Natural killer cell (primary cell): ENCODE data around the gene MPL. TPM values are rescaled to one million over a fixed set of nuclear protein-coding genes. Genes with fewer than 3 reads are reported as not detected.

Experiments
- ATAC-seq, 3 donors: fragments of 150-1000 bp in 2 of 3; fragments of 200-7000 bp in 1 of 3; cut with Tn5 transposase; 1 replicate in 1 of 3; 2 replicates in 2 of 3; pipeline ENCODE4 v1.10.0; 2021; ENCODE audit warnings: mild to moderate bottlenecking in 2 of 3, moderate library complexity in 2 of 3
- DNase-seq, 2 donors: peaks; one replicate each; pipeline versions ENCODE4 v3.0.0 to v3.0.0-alpha.2; 2013 to 2021; ENCODE audit warnings: mixed read lengths in 1 of 2
- H3K27ac ChIP-seq: one replicate; pipeline ENCODE4 v1.5.1; 2013; ENCODE audit warnings: mild to moderate bottlenecking, low read length
- H3K27me3 ChIP-seq: one replicate; pipeline ENCODE4 v1.6.1; 2013; ENCODE audit warnings: low read length; ENCODE audit not compliant: control insufficient read depth, insufficient read depth
- H3K36me3 ChIP-seq: one replicate; pipeline ENCODE4 v1.6.1; 2013; ENCODE audit warnings: low read length; ENCODE audit not compliant: control insufficient read depth, insufficient read depth
- H3K4me1 ChIP-seq: one replicate; pipeline ENCODE4 v1.6.1; 2013; ENCODE audit warnings: low read length; ENCODE audit not compliant: control insufficient read depth, insufficient read depth
- H3K4me3 ChIP-seq: one replicate; pipeline ENCODE4 v1.5.1; 2013; ENCODE audit warnings: low read length
- H3K9me3 ChIP-seq: one replicate; pipeline ENCODE4 v1.6.1; 2013; ENCODE audit warnings: low read length; ENCODE audit not compliant: control insufficient read depth, insufficient read depth
- H3K27ac Mint-ChIP-seq, 2 donors: one replicate each; pipeline ENCODE4 v1.8.0; 2022; ENCODE audit warnings: mild to moderate bottlenecking in 2 of 2, mixed read lengths in 2 of 2, moderate library complexity in 1 of 2
- H3K27me3 Mint-ChIP-seq, 2 donors: one replicate each; pipeline ENCODE4 v1.8.0; 2022; ENCODE audit warnings: low read depth in 2 of 2, mixed read lengths in 2 of 2
- H3K36me3 Mint-ChIP-seq: one replicate; pipeline ENCODE4 v1.8.0; 2022; ENCODE audit warnings: mixed read lengths
- H3K4me1 Mint-ChIP-seq, 2 donors: one replicate each; pipeline ENCODE4 v1.8.0; 2022; ENCODE audit warnings: mixed read lengths in 2 of 2
- H3K4me3 Mint-ChIP-seq: one replicate; pipeline ENCODE4 v1.8.0; 2022; ENCODE audit warnings: mild to moderate bottlenecking, moderate library complexity, mixed read lengths
- H3K9me3 Mint-ChIP-seq, 2 donors: one replicate each; pipeline ENCODE4 v1.8.0; 2022; ENCODE audit warnings: mixed read lengths in 2 of 2
- CTCF ChIP-seq: fragments of 200-600 bp; IDR thresholded peaks from one replicate; pipeline ENCODE4 v1.8.0; 2022; ENCODE audit warnings: antibody characterized with exemption
- WGBS: methylation state at CpG from one replicate; pipeline ENCODE4 v1.1.7; 2013; ENCODE audit warnings: missing lambda C conversion rate; ENCODE audit not compliant: insufficient coverage; 5-methylcytosine and 5-hydroxymethylcytosine counted together
- intact Hi-C: fragments of 100-400 bp; cut with micrococcal nuclease; formaldehyde crosslinking; loops from one replicate; pipeline ENCODE4 v1.14.2; 2022
- total RNA-seq, 4 donors: library from RNA; stranded (reverse); fragments of 120-200 nt in 1 of 4; gene quantifications; one replicate each; pipeline versions ENCODE4 v1.2.3 to v1.2.4, GENCODE V29; 2013 to 2022

Gene MPL
- total RNA-seq, 3 donors from 2014 or later (not counting 1 experiment from before 2014, with no cell fraction given): 0.43 to 1.7 (median 0.48) TPM

- H3K27me3 ChIP-seq: no peaks in the 10 kb centered on the region
- peaks cover 0 to 12% of the 10 kb centered on the region in 2 donors for H3K4me1 Mint-ChIP-seq
- no peak overlapping the region for H3K27ac ChIP-seq
- no peak for TF ChIP-seq CTCF
- H3K27ac Mint-ChIP-seq: no peak overlapping the region
- DNase-seq (no peak), ATAC-seq (no peak)
- 83% methylated on average over 3 of the region's 4 CpGs for WGBS
- H3K4me1 ChIP-seq: no peaks in the 10 kb centered on the region
- no peaks in the 10 kb centered on the region for H3K36me3 ChIP-seq
- H3K27me3 Mint-ChIP-seq: no peaks in the 10 kb centered on the region
- no peaks in the 10 kb centered on the region for H3K9me3 Mint-ChIP-seq
- H3K36me3 Mint-ChIP-seq: no peaks in the 10 kb centered on the region
- no peak overlapping the region for H3K4me3 Mint-ChIP-seq
- H3K4me3 ChIP-seq: no peak overlapping the region
- intact Hi-C loops: no loop called here
- H3K9me3 ChIP-seq: no peaks in the 10 kb centered on the region
Observed at GRCh38 chr1:43318831-43319230, 18.8 kb upstream of the MPL start.

GRCh38 chr1:43319288-43319687, 18.3 kb upstream of the MPL start:
- Histone ChIP-seq H3K9me3 (no peaks in the 10 kb centered on the region), H3K36me3 (no peaks in the 10 kb centered on the region), H3K4me1 (no peaks in the 10 kb centered on the region), H3K27ac (no peak overlapping the region), H3K4me3 (no peak overlapping the region), H3K27me3 (no peaks in the 10 kb centered on the region)
- Mint-ChIP-seq H3K36me3 (no peaks in the 10 kb centered on the region), H3K4me1 (peaks cover 3 to 15% of the 10 kb centered on the region in 2 donors), H3K27me3 (no peaks in the 10 kb centered on the region), H3K27ac (no peak overlapping the region), H3K4me3 (no peak overlapping the region), H3K9me3 (no peaks in the 10 kb centered on the region)
- ATAC-seq (no peak), DNase-seq (no peak)
- no CpG with 5 or more reads among the region's 5 CpGs for WGBS
- no peak for TF ChIP-seq CTCF
- intact Hi-C loops: no loop called here

- Histone ChIP-seq H3K36me3 (no peaks in the 10 kb centered on the region), H3K4me3 (no peak overlapping the region), H3K4me1 (no peaks in the 10 kb centered on the region), H3K9me3 (no peaks in the 10 kb centered on the region), H3K27me3 (no peaks in the 10 kb centered on the region), H3K27ac (no peak overlapping the region)
- DNase-seq (no peak), ATAC-seq (no peak)
- intact Hi-C loops: no loop called here
- Mint-ChIP-seq H3K27me3 (no peaks in the 10 kb centered on the region), H3K4me3 (no peak overlapping the region), H3K4me1 (peaks cover 8 to 20% of the 10 kb centered on the region in 2 donors), H3K27ac (no peak overlapping the region), H3K9me3 (no peaks in the 10 kb centered on the region), H3K36me3 (peaks cover 4% of the 10 kb centered on the region)
- TF ChIP-seq CTCF: no peak
- 87% methylated on average over 2 of the region's 3 CpGs for WGBS
Observed at GRCh38 chr1:43319766-43320165, 17.9 kb upstream of the MPL start.

- WGBS: 96% methylated on average over 16 of the region's 16 CpGs
- DNase-seq (no peak), ATAC-seq (no peak)
- Mint-ChIP-seq H3K4me1 (peaks cover 9 to 21% of the 10 kb centered on the region in 2 donors), H3K27ac (no peak overlapping the region), H3K4me3 (no peak overlapping the region), H3K36me3 (peaks cover 11% of the 10 kb centered on the region), H3K27me3 (no peaks in the 10 kb centered on the region), H3K9me3 (no peaks in the 10 kb centered on the region)
- Histone ChIP-seq H3K4me1 (no peaks in the 10 kb centered on the region), H3K27me3 (no peaks in the 10 kb centered on the region), H3K36me3 (no peaks in the 10 kb centered on the region), H3K4me3 (no peak overlapping the region), H3K9me3 (peaks cover 4% of the 10 kb centered on the region), H3K27ac (no peak overlapping the region)
- intact Hi-C loops: no loop called here
- TF ChIP-seq CTCF: no peak
Observed at GRCh38 chr1:43321331-43321891, 16.2 kb upstream of the MPL start.
